Adrenal gland (tissue), 12 donors: ENCODE data around the gene AFAP1L1. TPM values are rescaled to one million over a fixed set of nuclear protein-coding genes. Genes with fewer than 3 reads are reported as not detected.
A peak's percentile ranks its signal among the peaks of the same experiment; 100 is the strongest.

Experiments used
- DNase-seq, 7 donors: peaks; one replicate each; pipeline ENCODE4 v3.0.0-alpha.2; 2019 to 2020
- H3K27ac ChIP-seq, 5 donors: fragments of 200-600 bp; sonication (generic) in 4 of 5; 1 replicate in 3 of 5; 2 replicates in 2 of 5; pipeline versions ENCODE4 v1.5.1 to v1.8.0; 2016 to 2020; ENCODE audit warnings: mild to moderate bottlenecking in 1 of 5
- H3K27me3 ChIP-seq: fragments of 200-600 bp; 2 replicates; pipeline ENCODE4 v1.8.0; 2021
- H3K36me3 ChIP-seq, 2 donors: fragments of 200-600 bp; replicated peaks in 1 of 2; 1 replicate in 1 of 2; 2 replicates in 1 of 2; pipeline versions ENCODE4 v1.5.1 to v1.8.0; 2018 to 2022
- H3K4me1 ChIP-seq, 2 donors: fragments of 200-600 bp; replicated peaks in 1 of 2; 1 replicate in 1 of 2; 2 replicates in 1 of 2; pipeline versions ENCODE4 v1.5.1 to v1.8.0; 2018 to 2021
- H3K4me3 ChIP-seq, 4 donors: fragments of 200-600 bp; sonication (generic) in 3 of 4; one replicate each; pipeline ENCODE4 v1.5.1; 2016 to 2018
- H3K9me3 ChIP-seq, 3 donors: fragments of 200-600 bp; sonication (generic) in 1 of 3; replicated peaks in 1 of 3; 1 replicate in 2 of 3; 2 replicates in 1 of 3; pipeline versions ENCODE4 v1.5.1 to v1.8.0; 2016 to 2021
- POLR2A ChIP-seq, 2 donors: fragments of 450-650 bp; IDR thresholded peaks; one replicate each; pipeline ENCODE4 v1.6.1; 2017; ENCODE audit warnings: antibody characterized with exemption in 2 of 2, mild to moderate bottlenecking in 2 of 2, moderate library complexity in 1 of 2
- WGBS, 4 donors: extraction: QIAGEN DNeasy Blood & Tissue Kit in 2 of 4; methylation state at CpG; one replicate each; pipeline versions ENCODE4 v1.1.5 to v1.1.7; 2013 to 2017; 5-methylcytosine and 5-hydroxymethylcytosine counted together
- intact Hi-C, 2 donors: fragments of 100-400 bp; cut with DNase I; formaldehyde crosslinking; loops; one replicate each; pipeline versions ENCODE4 v1.14.1 to v1.15.0; 2022 to 2023
- polyA plus RNA-seq, 3 donors: library from polyadenylated mRNA; stranded (reverse); fragments of 200-250 nt in 2 of 3; fragments of 350-450 nt in 1 of 3; fragmentation: Illumina TruSeq in 1 of 3; extraction: RNeasy Lipid Tissue Mini Kit (QIAGEN cat#74804) in 1 of 3; gene quantifications; one replicate each; pipeline ENCODE4 v1.2.3, GENCODE V29; 2013 to 2014
- total RNA-seq, 9 donors: library from RNA; depleted of rRNA in 4 of 9; stranded (reverse); fragments of >200 nt in 4 of 9; fragments of 120-200 nt in 1 of 9; fragmentation: NEBNext Ultra II Directional in 1 of 9; extraction: Animal tissue kit (Norgen Biotek cat#: 25700) in 1 of 9; gene quantifications; one replicate each; pipeline versions ENCODE4 v1.1.0 to v1.2.4, GENCODE V29; 2013 to 2023
- TF ChIP-seq, protein P1 (sequence below), 6 experiments: fragments of 450-650 bp in 4 of 6; fragments of 200-600 bp in 2 of 6; sonication (generic) in 1 of 6; IDR thresholded peaks; 1 replicate in 5 of 6; 2 replicates in 1 of 6; pipeline versions ENCODE4 v1.5.1 to v1.8.0; 2016 to 2021; ENCODE audit warnings: antibody characterized with exemption in 6 of 6, mild to moderate bottlenecking in 2 of 6, moderate library complexity in 1 of 6
- donor health status: healthy with polysubstance abuse.
- donor health status: Bipolar disorder and iron deficiency.
- donor health status: DM: yes; HTN: yes; CAD: no.
- donor health status: DM: no; HTN: no; CAD: no.
- donor health status: DM: no; HTN: no; CAD: no.
- donor health status: DM: yes; HTN: yes; CAD: no.

AFAP1L1 gene
- total and polyA plus RNA-seq, 12 donors = 4.3 to 13.4 (median 9.3) TPM

GRCh38 chr5:149315753-149316152, 44.1 kb downstream of the AFAP1L1 start:
- Histone ChIP-seq H3K36me3 (no peaks in the 10 kb centered on the region), H3K27ac (no peak overlapping the region), H3K4me1 (peaks cover 0 to 8% of the 10 kb centered on the region in 2 donors), H3K27me3 (no peaks in the 10 kb centered on the region), H3K4me3 (no peak overlapping the region), H3K9me3 (no peaks in the 10 kb centered on the region)
- 87 to 93% (median 89%) methylated on average over 4 to 6 of the region's 6 CpGs for WGBS, 4 donors
- intact Hi-C loops = loop anchor here (5.0 kb wide), 1 partner anchor 52 kb away; no protein-coding TSS in a partner anchor
- DNase-seq = no peak
- TF ChIP-seq, protein P1, sequence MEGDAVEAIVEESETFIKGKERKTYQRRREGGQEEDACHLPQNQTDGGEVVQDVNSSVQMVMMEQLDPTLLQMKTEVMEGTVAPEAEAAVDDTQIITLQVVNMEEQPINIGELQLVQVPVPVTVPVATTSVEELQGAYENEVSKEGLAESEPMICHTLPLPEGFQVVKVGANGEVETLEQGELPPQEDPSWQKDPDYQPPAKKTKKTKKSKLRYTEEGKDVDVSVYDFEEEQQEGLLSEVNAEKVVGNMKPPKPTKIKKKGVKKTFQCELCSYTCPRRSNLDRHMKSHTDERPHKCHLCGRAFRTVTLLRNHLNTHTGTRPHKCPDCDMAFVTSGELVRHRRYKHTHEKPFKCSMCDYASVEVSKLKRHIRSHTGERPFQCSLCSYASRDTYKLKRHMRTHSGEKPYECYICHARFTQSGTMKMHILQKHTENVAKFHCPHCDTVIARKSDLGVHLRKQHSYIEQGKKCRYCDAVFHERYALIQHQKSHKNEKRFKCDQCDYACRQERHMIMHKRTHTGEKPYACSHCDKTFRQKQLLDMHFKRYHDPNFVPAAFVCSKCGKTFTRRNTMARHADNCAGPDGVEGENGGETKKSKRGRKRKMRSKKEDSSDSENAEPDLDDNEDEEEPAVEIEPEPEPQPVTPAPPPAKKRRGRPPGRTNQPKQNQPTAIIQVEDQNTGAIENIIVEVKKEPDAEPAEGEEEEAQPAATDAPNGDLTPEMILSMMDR (IDR thresholded peaks at IDR 0.05) = no peak
- TF ChIP-seq POLR2A (IDR thresholded peaks at IDR 0.05) = no peak

- 75 to 84% (median 79%) methylated on average over 9 to 14 of the region's 14 CpGs for WGBS, 4 donors
- Histone ChIP-seq H3K4me1 (peaks cover 3 to 15% of the 10 kb centered on the region in 2 donors), H3K4me3 (no peak overlapping the region), H3K27ac (no peak overlapping the region), H3K9me3 (no peaks in the 10 kb centered on the region), H3K36me3 (no peaks in the 10 kb centered on the region), H3K27me3 (no peaks in the 10 kb centered on the region)
- TF ChIP-seq, protein P1 (IDR thresholded peaks at IDR 0.05) = peak; percentile 53 to 79 (median 73)
- no peak for TF ChIP-seq POLR2A (IDR thresholded peaks at IDR 0.05)
- intact Hi-C loops = loop anchor here (5.0 kb wide), 1 partner anchor 50 kb away; no protein-coding TSS in a partner anchor
- peak in 5 of 7 donors; percentile 20 to 66 (median 40) for DNase-seq
Observed at GRCh38 chr5:149317281-149318048, 45.8 kb downstream of the AFAP1L1 start.

- H3K4me3 ChIP-seq = no peak overlapping the region
- H3K36me3 ChIP-seq = no peaks in the 10 kb centered on the region
- WGBS, 4 donors = 88 to 96% (median 91%) methylated on average over 3 of the region's 3 CpGs
- peak overlapping the region in 1 of 5 donors; percentile 27 for H3K27ac ChIP-seq
- DNase-seq = no peak
- no peaks in the 10 kb centered on the region for H3K27me3 ChIP-seq
- no peaks in the 10 kb centered on the region for H3K9me3 ChIP-seq
- intact Hi-C loops = loop anchor here (5.0 kb wide), 1 partner anchor 48 kb away; no protein-coding TSS in a partner anchor
- H3K4me1 ChIP-seq = peaks cover 5 to 15% of the 10 kb centered on the region in 2 donors
- TF ChIP-seq, protein P1 (IDR thresholded peaks at IDR 0.05) = no peak
- TF ChIP-seq POLR2A (IDR thresholded peaks at IDR 0.05) = no peak
Observed at GRCh38 chr5:149319174-149319573, 47.5 kb downstream of the AFAP1L1 start.

GRCh38 chr5:149320791-149321330, 49.2 kb downstream of the AFAP1L1 start:
- Histone ChIP-seq H3K9me3 (no peaks in the 10 kb centered on the region), H3K27ac (peak overlapping the region in 3 of 5 donors; percentile 45 to 74 (median 74)), H3K4me3 (no peak overlapping the region), H3K4me1 (peaks cover 5 to 15% of the 10 kb centered on the region in 2 donors), H3K36me3 (no peaks in the 10 kb centered on the region), H3K27me3 (no peaks in the 10 kb centered on the region)
- intact Hi-C loops = no loop called here
- WGBS, 4 donors = 28 to 83% (median 57%) methylated on average over 1 to 4 of the region's 4 CpGs
- TF ChIP-seq, protein P1 (IDR thresholded peaks at IDR 0.05) = no peak
- peak in 1 of 2 donors; percentile 38 for TF ChIP-seq POLR2A (IDR thresholded peaks at IDR 0.05)
- DNase-seq = peak; percentile 87 to 98 (median 96)
